ENCODE results near the gene KANSL1. TPM values are rescaled to one million over a fixed set of nuclear protein-coding genes. Genes with fewer than 3 reads are reported as not detected.

The KANSL1 gene
- total RNA-seq, 1 donor from 2014 or later: 19.3 TPM

DNA sequence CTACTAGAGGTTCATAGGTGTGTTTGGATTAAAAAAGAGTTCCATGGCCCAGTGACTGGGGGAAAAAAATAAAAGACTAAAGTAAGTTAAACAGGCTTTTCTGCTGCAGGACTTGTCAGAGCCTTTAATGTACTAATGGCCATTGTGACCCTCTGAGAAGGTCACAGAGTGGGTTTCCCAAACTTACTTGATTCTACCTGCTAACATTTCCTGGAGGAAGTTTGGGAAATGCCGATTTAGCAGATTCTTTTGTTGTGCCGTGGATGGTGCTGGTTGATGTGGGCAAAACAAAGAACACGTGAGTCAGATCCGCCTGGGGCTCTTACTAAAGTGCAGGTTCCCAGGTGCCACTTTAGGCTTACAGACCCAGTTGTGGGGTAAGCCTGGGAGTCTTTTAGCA is 207.8 kb downstream of the KANSL1 start:
- DNase-seq (ENCODE audit: low read depth): no peak

DNA sequence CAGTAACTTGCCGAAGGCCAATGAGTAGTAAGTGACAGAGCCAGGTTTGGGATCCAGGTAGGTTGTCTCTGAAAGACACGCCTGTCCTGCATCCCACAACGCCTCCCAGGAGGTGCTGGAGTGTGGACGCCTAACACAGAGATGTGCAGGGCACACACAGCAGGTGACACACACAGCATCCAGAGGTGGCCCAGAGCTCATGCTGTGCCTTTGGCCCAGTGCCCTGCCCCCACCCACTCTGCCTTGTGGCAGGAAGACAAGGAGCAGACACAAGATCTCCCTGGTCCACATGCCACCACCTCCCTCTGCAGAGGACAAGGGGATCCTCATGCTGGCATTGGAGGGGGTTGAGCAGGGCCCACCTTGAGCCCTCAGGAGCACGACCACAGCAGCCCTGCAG is 208.9 kb downstream of the KANSL1 start:
- no peak for DNase-seq (ENCODE audit: low read depth)

DNA sequence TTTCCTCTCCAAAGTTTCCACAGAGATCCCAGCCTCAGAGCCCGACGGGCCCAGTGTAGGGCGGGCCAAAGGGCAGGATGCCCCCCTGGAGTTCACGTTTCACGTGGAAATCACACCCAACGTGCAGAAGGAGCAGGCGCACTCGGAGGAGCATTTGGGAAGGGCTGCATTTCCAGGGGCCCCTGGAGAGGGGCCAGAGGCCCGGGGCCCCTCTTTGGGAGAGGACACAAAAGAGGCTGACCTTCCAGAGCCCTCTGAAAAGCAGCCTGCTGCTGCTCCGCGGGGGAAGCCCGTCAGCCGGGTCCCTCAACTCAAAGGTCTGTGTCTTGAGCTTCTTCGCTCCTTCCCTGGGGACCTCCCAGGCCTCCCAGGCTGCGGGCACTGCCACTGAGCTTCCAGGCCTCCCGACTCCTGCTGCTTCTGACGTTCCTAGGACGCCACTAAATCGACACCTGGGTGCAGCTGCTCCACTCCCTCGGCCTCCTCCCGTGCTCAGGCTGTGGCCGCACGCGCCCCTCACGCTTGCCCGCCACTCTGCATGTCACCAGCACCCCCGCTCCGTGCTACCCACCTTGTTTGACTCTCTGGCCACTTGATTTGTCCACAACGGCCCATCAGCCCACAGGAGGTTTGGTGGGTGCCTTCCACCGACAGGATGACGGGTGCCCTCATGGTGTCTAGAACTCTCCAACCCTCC is 209.5 kb downstream of the KANSL1 start:
- no peak for DNase-seq (ENCODE audit: low read depth)

DNA sequence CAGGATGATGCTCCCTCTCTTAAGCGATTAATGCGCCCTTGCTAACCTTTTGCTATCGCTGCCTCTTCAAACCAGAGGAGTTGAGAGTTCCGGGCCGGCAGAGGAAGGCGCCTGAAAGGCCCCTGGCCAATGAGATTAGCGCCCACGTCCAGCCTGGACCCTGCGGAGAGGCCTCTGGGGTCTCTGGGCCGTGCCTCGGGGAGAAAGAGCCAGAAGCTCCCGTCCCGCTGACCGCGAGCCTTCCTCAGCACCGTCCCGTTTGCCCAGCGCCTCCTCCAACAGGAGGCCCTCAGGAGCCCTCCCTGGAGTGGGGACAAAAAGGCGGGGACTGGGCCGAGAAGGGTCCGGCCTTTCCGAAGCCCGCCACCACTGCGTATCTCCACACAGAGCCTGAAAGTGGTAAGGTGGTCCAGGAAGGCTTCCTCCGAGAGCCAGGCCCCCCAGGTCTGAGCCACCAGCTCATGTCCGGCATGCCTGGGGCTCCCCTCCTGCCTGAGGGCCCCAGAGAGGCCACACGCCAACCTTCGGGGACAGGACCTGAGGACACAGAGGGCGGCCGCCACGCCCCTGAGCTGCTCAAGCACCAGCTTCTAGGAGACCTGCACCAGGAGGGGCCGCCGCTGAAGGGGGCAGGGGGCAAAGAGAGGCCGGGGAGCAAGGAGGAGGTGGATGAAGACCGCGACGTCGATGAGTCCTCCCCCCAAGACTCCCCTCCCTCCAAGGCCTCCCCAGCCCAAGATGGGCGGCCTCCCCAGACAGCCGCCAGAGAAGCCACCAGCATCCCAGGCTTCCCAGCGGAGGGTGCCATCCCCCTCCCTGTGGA is 210.2 kb downstream of the KANSL1 start:
- DNase-seq (ENCODE audit: low read depth): no peak

DNA sequence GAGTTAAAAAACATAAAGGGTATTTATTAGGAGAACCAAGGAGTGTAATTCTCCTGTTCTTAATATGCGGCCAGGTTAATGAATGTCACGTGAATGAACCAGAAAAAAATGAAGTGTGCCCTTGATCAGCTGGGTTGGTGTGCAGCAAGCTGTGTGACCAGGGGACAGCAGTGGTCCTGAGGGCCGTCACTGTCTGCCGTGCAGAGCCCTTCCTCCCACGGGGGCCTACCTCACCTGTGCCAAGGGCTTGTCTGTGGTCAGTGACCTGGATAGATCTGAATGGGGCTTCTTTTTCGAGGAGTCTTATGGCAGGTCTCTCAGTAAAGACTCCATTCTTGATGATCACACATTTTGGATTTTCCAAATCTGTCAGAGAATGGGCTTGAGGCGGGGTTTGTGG is 211.9 kb downstream of the KANSL1 start:
- DNase-seq (ENCODE audit: low read depth): no peak

DNA sequence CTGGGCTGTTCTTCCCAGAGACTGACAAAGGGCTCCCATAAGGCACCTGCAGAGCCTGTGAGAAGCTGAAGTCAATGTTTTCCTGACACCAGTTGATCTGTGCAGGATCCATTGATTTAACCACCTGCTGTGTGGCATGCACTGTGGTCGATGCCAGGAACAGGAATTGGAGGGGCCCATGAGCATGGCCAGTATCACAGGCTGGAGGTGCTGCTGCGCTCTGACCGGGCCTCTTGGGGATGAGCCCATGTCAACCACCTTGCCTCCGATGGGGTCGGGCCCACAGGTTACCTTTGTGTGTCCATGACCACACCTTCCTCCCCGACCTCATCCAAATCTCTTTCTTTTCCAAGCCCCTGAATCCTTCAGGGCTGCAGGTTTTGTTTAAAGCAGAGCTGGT is 212.4 kb downstream of the KANSL1 start:
- DNase-seq (ENCODE audit: low read depth): no peak

Other genes with a start within 250 kb of the KANSL1 start
- not detected in 2 replicates for gene STH, start 194.2 kb downstream of the KANSL1 start, total RNA-seq
- 1.1 and 1.5 TPM in 2 replicates for gene LRRC37A, start 101.7 kb upstream of the KANSL1 start, total RNA-seq
- 10.2 and 17.7 TPM in 2 replicates for gene ARL17B, start 168.3 kb upstream of the KANSL1 start, total RNA-seq